Kidney epithelial cell (primary cell): Measurements from ENCODE around the gene RGL3. TPM values are rescaled to one million over a fixed set of nuclear protein-coding genes. Genes with fewer than 3 reads are reported as not detected.

ENCODE experiments used
- DNase-seq: peaks from one replicate; pipeline ENCODE4 v3.0.0-alpha.2; 2010; ENCODE audit warnings: low read depth
- H3K27me3 ChIP-seq: 2 replicates; pipeline ENCODE4 v1.6.0; 2011; ENCODE audit warnings: low read length; ENCODE audit not compliant: control insufficient read depth, insufficient read depth
- H3K36me3 ChIP-seq: 2 replicates; pipeline ENCODE4 v1.5.1; 2011; ENCODE audit warnings: low read length; ENCODE audit not compliant: control insufficient read depth, insufficient read depth
- H3K4me3 ChIP-seq: 2 replicates; pipeline ENCODE4 v1.5.1; 2011; ENCODE audit warnings: low read depth, mild to moderate bottlenecking, control low read depth, low read length
- total RNA-seq: library from RNA; depleted of rRNA; stranded (reverse); fragments of >200 nt; gene quantifications from 2 replicates; pipeline ENCODE4 v1.2.3, GENCODE V29; 2015
- TF ChIP-seq, protein P1 (sequence below): IDR thresholded peaks from 2 replicates; pipeline ENCODE4 v1.5.1; 2011; ENCODE audit warnings: mild to moderate bottlenecking, moderate library complexity, low read length, control low read depth, inconsistent platforms; ENCODE audit not compliant: insufficient read depth, poor library complexity, severe bottlenecking

Gene RGL3
- total RNA-seq, 1 donor from 2014 or later, result 10.2 TPM

DNA sequence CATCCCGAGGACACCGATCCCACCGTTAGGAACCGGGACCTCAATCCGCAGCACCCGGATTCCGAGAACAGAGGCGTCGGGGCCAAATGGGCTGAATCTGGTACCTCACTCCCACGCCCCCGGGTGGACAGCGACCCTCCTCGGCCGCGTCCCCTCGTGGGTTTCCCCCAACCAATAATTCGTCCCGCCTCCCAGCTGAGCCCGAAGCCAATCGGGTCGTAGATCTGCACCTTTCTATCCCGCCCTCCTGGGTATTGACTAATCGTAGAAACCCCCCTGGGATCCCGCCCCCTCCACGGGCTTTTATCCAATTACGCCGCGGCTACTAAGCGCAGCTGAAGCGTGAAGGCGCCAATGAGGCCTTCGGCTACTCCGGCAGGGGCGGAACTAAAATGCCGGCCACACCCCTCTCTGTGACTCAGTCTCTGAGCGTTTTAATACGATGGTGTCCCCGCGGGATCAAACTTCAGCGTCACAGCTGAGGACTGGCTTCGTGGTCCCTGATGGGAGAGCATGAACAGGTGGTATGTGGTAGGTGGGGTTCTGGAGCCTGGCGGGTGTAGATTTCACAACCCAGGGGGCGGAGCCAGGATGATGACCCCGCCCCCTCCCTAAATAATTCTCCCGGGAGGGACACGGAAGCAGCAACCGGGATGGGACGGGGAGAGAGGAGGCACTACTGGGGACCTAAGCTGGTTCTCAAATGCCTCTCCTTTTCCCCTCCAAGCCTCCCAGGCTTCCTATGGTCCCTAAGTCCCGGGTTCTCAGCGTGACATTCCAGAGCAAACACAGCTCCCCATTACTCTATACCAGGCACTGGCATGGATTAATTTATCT lies 72.8 kb downstream of the RGL3 start, which contains the start of the genes CCDC159 and TMEM205:
CCDC159 (plus strand) TSS at position 416 of the 837 bp plus-strand sequence; CDS start at position 504, 88 bp downstream.
TMEM205 (minus strand) TSS at position 165 of the 837 bp plus-strand sequence. CDS start 649 bp downstream, outside the sequence.
- TF ChIP-seq, protein P1, sequence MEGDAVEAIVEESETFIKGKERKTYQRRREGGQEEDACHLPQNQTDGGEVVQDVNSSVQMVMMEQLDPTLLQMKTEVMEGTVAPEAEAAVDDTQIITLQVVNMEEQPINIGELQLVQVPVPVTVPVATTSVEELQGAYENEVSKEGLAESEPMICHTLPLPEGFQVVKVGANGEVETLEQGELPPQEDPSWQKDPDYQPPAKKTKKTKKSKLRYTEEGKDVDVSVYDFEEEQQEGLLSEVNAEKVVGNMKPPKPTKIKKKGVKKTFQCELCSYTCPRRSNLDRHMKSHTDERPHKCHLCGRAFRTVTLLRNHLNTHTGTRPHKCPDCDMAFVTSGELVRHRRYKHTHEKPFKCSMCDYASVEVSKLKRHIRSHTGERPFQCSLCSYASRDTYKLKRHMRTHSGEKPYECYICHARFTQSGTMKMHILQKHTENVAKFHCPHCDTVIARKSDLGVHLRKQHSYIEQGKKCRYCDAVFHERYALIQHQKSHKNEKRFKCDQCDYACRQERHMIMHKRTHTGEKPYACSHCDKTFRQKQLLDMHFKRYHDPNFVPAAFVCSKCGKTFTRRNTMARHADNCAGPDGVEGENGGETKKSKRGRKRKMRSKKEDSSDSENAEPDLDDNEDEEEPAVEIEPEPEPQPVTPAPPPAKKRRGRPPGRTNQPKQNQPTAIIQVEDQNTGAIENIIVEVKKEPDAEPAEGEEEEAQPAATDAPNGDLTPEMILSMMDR, result peak; percentile 8
- peaks cover 1% of the 10 kb centered on the region for H3K36me3 ChIP-seq
- peak; percentile 96 for DNase-seq
- H3K27me3 ChIP-seq, result no peaks in the 10 kb centered on the region
- peak within 1 kb of the TSS; percentile 78 for H3K4me3 ChIP-seq

DNA sequence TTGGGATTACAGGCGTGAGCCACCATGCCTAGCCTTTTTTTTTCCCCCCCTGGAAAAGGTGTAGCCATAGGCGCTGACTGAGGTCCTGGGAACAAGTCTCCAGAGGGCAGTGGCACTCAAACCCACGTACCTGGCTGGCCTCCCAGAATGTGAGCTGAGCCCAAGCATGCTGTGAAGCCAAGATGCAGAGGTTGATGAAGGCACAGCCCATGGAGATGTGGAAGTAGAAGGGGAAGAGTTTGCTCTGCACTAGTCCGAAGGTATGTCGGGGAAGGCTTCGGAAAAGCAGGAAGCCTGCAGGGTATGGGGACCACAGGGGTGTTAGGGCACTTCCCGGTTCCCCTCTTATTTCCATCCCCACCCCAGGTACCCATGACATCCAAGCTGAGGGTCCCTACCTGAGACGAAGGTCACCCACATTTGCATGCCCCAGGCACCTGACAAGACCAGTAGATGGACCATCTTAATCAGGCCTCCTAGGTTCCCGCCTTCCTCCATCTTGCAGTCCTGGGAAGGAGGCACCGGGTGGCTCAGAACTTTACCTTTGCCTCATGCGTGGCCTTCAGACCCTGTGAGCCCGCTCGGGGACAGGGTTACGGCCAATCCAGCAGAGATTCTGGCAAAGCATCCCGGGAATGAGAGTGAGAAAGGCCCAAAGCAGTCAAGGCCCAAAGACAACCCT lies 73.9 kb downstream of the RGL3 start:
- Histone ChIP-seq H3K27me3 (no peaks in the 10 kb centered on the region), H3K4me3 (peak overlapping the region; percentile 78), H3K36me3 (peaks cover 1% of the 10 kb centered on the region)
- no peak for DNase-seq
- TF ChIP-seq, protein P1, result no peak

Other genes starting within 250 kb of the RGL3 start
- gene KANK2, start 221.8 kb downstream of the RGL3 start, total RNA-seq, result 42.9 and 50.6 TPM in 2 replicates
- not detected in 2 replicates for gene ANGPTL8, start 179.7 kb downstream of the RGL3 start, total RNA-seq
- gene DOCK6, start 156.8 kb downstream of the RGL3 start, total RNA-seq, result 56.8 and 62.9 TPM in 2 replicates
- gene TSPAN16, start 123.2 kb downstream of the RGL3 start, total RNA-seq, result not detected in 2 replicates
- 19.6 and 19.8 TPM in 2 replicates for gene RAB3D, start 79.7 kb downstream of the RGL3 start, total RNA-seq
- 307 and 377 TPM in 2 replicates for gene TMEM205, start 73.0 kb downstream of the RGL3 start, total RNA-seq
- gene CCDC159, start 72.8 kb downstream of the RGL3 start, total RNA-seq, result 8.2 and 21.6 TPM in 2 replicates
- gene PLPPR2, start 63.9 kb downstream of the RGL3 start, total RNA-seq, result 6.7 and 14.0 TPM in 2 replicates
- 2.9 and 4.0 TPM in 2 replicates for gene SWSAP1, start 44.6 kb downstream of the RGL3 start, total RNA-seq
- gene EPOR, start 35.0 kb downstream of the RGL3 start, total RNA-seq, result 3.0 and 4.4 TPM in 2 replicates
- gene ODAD3, start 15.8 kb upstream of the RGL3 start, total RNA-seq, result 0.07 and 0.29 TPM in 2 replicates
- 269 TPM in 2 replicates for gene PRKCSH, start 16.3 kb upstream of the RGL3 start, total RNA-seq
- not detected in 2 replicates for gene ELAVL3, start 61.7 kb upstream of the RGL3 start, total RNA-seq
- 6.6 and 20.5 TPM in 2 replicates for gene ZNF653, start 86.5 kb upstream of the RGL3 start, total RNA-seq
- 37.4 and 40.0 TPM in 2 replicates for gene ECSIT, start 109.8 kb upstream of the RGL3 start, total RNA-seq
- gene CNN1, start 119.5 kb upstream of the RGL3 start, total RNA-seq, result 11.8 and 14.5 TPM in 2 replicates
- 67.3 and 69.6 TPM in 2 replicates for gene ELOF1, start 139.9 kb upstream of the RGL3 start, total RNA-seq
- gene ACP5, start 158.3 kb upstream of the RGL3 start, total RNA-seq, result 23.4 and 24.8 TPM in 2 replicates
- 19.6 and 23.1 TPM in 2 replicates for gene ZNF627, start 178.2 kb upstream of the RGL3 start, total RNA-seq